GM18873 (cell line): Measurements from ENCODE around the gene BIVM.
"Not testable (repeated sequence)": the region's sequence is repeated elsewhere in the genome, so short reads cannot be mapped to it uniquely, and the experiment has no call there.

Experiments
- ATAC-seq: cut with Tn5 transposase; IDR thresholded peaks from one replicate; pipeline ENCODE4 v1.9.1; 2021; ENCODE audit warnings: mild to moderate bottlenecking, moderate library complexity, moderate number of reproducible peaks; ENCODE audit not compliant: unreplicated experiment, low FRiP score

BIVM gene, protein sequence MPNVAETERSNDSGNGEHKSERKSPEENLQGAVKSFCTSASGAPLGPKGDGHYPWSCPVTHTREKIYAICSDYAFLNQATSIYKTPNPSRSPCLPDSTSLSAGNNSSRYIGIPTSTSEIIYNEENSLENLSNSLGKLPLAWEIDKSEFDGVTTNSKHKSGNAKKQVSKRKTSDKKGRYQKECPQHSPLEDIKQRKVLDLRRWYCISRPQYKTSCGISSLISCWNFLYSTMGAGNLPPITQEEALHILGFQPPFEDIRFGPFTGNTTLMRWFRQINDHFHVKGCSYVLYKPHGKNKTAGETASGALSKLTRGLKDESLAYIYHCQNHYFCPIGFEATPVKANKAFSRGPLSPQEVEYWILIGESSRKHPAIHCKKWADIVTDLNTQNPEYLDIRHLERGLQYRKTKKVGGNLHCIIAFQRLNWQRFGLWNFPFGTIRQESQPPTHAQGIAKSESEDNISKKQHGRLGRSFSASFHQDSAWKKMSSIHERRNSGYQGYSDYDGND

DNA sequence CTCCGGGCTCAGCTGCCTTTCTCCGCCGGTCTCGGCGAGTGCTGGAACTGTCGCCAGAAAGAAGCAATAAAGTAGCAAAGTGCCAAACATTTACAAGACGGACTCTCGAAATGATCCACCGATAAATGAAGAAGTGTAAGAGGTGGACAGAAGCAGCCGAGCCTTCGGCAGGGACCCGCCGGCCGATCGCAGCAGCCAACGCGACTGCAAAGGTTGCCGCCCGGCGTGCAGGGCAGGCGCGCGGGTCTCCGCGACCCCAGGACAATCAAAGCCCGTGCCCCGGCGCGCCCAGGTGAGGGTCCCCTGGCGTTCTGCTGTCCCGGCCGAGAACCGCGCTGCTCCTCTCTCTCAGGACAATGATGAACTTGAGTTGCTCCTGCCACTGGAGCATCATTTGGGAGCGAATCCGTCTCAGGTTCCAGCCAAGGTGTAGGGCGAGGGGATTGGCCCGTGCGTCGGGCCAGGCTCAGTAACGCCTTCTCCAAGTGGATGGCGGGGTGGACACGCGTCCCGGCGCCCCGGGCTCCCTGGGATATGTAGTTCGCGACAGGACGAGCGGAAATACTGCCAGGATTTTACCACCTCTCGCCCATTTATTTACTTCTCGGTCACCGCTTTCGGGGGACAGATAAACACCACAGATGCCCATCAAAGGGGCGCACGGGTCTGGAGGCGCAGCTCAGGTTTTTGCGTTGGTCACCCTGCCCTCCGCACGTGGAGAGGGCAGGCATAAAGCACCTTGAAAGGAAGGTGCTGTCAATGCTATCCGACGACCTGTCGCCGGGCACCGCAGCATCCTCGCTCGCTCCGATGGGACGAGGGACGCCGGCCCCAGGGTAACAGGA is at the start of gene BIVM, which contains the start of gene POGLUT2:
Gene BIVM, plus strand, starts transcription at position 539 of the 845 bp plus-strand sequence. CDS start 8,149 bp downstream, outside the sequence.
Gene POGLUT2, minus strand, starts transcription at position 396 of the 845 bp plus-strand sequence. Its CDS starts 306 bp downstream, at position 90.
- ATAC-seq: peak; percentile 86

DNA sequence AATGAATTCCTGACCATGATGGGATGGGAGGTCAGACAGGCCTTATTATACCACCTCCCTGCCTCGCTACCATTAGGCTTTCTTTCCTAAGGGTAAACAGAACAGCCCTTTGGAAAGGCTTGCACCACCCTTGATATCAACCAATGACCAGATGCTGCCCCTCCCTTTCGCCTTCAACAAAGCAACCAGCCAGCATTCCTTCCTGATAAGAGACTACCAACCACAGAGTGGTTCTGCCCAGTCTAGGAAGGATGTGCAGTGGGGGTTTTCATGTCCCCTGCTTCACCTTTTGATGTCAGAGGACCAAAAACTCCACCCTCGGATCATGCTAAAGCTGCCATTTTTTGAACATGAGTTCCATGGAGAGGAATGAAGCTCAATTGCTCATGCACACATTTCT is 47.0 kb upstream of the BIVM start:
- no peak for ATAC-seq

DNA sequence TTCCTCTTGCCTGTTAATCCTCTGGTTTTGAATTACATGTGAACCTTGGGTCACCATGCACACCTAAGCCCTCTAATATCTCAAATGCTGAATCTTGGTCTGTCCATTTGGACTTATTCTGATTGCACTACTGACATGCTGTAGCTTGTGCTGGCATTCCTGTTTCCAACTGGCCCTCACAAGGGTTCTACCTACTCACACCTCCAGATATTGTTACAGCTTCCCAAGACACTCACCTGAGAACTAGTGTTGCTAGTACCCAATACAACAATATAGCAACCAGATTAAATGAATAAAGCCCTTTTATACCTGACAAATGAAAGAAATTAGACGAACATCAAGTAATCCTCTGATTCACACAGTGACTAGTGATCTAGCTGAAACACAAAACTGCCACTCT is 41.9 kb upstream of the BIVM start:
- no peak for ATAC-seq

DNA sequence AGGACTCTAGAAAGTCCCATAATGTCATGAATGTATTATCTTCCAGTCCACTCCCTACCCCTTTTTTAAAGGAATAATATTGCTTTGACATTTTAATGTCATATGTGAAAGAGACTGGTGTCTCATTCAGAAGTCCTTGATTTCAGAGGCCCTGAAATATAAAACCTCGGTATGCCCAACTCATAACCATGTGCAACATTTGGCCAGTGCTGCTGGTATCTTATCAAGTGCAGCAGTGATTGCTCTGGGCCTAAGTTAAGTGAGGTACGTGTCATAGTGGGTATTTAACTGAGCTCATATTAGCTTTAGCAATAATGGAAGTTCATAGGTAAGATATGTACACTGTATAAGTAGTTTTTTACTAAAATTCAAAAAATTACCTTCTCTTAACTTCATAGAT is 40.1 kb upstream of the BIVM start:
- ATAC-seq: no peak

DNA sequence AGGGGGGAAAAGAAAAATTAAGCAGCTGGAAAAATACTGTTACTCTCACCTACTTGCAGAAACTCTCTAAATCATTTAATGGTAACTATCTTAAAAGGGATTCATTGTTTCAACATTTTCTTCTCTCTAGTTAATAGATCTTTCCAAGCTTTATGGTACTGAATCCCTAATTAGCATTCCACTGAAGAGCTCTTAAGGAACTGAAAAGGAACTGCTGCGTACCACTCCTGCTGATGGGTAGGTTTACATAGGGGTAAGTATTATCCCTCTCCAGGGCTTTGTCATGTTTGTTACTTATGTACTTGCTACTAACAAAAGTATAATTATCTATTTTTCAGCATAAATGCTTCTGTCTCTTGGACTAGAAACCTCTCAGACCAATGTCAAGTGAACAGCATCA is 37.8 kb upstream of the BIVM start:
- no peak for ATAC-seq

DNA sequence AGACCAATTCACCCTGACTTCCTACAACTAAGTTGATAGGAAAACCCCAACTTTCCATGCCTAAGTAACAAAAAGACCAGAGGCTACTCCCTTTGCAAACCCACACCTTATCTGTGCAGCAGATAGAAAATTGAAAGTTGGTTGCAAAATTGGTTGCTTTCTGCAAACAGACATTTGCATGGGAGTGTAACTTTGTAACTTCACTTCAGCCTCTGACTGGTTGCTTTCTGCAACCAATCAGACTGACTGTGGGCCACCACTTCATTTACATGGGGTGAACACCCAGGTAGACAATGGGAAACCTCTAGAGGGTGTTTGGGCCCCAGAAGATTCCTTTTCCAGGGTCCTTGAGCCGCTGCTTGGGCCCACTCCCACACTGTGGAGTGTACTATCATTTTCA is 35.2 kb upstream of the BIVM start:
- no peak for ATAC-seq

DNA sequence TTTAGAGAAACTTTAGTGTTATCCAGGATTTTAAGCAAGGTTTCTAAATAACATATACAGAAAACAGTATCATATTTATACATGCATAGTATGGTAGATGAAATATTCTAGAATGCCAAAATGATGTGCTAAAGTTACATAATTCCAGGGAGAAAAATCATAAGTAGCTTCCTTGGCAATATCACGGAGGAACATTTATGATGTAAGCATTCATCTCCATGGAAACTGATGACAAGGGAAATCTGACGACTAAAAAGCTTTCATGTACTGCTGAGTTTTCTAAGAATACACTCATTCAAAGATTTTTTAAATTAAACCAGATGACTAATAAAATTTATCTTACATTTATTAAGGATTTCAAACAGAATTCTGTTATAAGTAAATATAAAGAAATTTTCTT is 30.0 kb upstream of the BIVM start:
- ATAC-seq: no peak

DNA sequence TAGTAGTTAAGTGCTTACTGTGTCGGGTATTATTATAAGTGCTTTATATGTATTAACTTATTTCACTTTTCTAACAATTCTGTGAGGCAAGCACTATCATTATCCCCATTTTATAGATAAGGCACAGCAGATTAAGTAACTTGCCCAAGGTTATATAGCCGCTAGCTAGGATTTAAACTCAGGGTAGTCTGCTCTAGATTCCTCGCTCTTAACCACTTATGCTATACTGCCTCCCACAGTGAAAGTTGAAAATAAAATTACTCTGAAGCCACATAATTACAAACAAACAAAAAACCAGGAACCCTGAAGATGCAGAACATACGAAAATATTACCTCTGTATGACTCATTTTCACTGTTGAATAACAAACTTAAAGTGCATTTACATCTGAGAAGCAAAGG is 29.2 kb upstream of the BIVM start:
- no peak for ATAC-seq

DNA sequence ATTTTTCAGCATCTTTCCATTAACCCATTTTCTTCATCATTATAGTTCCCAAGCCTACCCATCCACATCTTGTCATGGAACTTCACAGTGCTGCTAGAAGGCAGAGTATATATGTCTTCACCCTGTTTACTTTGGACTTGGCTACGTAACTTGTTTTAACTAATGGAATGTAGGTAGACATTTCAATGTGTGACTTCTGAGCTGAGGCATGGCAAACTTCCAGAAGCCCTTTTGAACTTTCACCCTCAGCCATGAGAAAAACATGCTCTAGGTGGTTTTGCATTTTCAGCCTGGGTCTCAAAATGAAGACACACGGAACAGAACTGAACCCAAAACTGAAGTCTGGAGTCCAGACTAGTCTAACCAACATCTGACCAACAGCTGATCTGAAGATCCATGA is 28.5 kb upstream of the BIVM start:
- ATAC-seq: no peak

DNA sequence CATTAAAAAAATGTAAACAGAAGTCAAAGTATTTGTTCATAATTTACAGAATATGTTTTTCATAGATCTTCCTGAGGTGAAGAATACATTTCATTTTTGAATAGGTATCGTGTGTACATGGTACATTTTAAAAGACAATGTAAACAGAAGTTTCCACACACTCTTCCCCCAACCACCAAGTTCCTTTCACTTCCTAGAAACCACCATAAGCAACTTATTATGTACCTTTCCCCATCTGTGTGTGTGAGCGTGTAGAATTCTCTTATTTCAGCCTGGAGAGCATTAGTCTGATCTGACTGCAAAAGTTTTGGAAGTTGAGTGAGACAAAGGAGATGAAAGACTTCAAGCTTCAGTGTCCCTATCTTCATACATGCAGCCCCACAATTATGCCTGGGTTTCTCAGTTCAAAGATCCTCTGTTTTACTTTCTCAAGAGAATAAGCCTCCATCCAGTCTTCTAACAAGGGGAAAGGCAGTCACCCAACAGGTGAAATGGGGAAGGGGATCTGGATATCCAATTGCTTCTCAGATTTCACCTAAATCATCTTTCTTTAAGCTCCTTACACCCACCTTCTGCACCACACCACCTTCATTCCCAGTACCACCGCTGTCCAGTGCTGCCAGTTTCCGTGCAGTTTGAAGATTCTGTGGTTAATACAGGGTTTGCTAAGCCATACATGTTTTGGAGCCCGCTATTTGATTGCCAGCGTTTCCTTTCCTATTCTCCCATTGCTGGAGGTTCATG is 27.4 kb upstream of the BIVM start:
- no peak for ATAC-seq

DNA sequence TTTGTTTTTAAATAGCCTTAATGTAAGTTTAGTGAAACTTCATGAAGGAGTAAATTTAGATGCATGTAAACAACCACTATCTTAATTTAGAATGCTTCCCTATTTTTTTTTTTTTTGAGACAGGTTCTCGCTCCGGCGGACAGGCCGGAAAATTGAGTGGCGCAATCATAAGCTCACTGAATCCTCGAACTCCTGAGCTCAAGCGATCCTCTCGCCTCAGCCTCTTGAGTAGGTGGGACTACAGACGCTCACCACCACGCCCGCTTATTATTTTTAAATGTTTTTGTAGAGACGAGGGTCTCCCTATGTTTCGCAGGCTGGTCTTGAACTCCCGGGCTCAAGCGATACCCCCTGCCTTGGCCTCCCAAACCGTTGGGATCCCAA is 26.9 kb upstream of the BIVM start:
- no peak for ATAC-seq

DNA sequence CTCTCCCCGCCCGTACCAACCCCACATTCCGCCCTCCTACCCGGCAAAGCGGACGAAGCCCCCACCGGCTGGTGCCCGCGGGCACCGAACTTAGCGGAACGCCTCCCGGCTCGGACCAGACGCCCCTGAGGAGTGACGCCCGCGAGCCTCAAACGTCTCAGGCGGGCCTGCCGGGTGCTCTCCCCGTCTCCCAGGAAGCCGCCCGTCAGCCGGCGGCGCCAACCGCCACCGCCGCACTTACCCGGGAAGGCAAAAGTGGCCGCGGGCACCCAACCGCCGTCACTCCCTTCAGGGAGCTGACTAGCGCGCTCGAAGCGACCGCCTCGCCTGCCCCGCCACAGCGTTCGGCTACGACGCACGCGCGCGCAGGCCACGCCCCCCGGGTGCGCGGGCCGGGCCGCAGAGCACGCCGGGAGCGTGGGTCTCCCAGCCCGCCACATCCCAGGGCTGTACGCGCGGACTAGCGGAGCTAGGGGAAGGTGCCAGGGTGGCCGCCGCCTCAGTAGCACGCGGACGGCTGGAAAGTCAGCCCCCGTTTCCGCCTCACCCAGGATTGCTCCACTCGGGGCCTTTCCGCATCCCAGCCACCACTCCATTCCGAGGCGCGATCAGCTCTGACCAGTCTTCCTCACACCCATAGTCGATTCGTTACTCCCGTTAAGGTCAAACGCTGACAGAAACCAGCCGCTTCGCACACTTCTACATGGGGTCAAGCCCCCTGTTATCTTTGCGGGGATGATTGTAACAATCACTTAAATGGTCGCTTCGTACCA is 25.3 kb upstream of the BIVM start, which contains the start of gene TEX30:
Gene TEX30, minus strand, starts transcription at position 346 of the 773 bp plus-strand sequence. CDS start 3,760 bp downstream, outside the sequence.
- peak; percentile 87 for ATAC-seq

DNA sequence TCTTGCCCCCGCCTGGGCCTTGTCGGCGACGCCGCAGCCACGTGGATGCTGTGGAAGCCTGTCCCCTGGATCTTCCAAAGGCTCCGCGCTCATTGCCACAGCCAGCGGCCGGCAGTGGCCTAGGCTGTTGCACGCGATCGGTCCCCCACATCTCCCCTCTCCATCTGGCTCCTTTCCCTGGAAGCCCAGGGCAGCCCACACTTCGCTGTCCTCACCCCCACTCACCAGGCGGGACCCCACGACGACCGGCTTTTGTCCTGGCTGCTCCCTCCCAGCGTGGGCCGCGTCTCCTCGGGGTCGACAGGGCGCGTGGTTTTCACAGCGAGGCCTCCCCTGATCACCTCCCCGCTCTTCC is 24.7 kb upstream of the BIVM start:
- ATAC-seq: no peak

DNA sequence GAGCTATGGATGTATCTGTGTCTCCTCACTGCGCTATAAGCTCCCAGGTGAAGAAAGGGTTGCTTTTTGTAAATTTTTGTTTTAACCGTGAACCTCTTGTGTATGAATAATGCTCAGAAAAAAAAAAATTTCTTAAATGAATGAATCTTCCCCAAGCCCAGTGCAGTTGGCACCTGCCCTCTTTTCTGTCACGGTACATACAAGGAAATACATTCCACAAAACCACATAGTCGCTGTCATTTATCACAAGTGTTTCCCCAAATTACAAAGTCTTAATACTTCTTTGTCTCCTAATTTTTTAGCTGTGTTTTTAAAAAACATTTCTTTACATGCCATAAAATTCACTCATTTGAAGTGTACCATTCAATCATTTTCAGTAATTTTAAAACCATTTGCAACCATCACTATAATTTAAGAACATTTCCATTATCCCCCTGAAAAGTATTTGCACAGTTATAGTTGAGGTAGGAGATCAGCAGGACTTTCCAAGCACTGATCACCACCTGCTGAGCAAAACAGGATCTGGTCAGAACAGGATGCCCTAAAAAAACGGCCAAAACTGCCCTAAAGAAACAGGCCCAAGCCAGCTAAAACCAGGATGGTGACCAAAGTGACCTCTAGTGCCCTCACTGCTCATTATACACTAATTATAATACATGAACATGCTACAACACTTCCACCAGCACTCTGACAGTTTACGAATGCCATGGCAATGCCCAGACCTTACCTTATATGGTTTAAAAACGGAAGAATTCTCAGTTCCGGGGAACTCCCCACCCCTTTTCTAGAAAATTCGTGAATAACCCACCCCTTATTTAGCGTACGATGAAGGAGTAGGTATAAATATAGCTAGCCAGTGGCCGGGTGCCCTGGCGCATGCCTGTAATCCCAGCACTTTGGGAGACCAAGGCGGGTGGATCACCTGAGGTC is 24.1 kb upstream of the BIVM start:
- ATAC-seq: no peak

DNA sequence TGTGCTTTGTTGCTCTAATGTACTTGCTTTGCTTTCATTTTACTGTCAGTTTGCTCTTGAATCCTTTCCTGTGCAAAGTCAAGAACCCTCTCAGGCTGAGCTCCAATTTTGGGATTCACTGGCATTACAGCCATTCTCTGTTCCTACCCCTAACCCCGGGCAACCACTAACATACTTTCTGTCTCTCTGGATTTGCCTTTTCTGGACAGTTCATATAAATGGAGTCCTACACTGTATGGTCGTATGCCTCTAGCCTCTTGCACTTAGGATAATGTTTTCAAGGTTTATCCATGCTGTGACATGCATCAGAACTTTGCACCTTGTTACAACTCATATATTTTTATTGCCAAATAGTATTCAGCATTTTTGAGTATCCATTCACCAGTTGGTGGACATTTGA is 22.6 kb upstream of the BIVM start:
- no peak for ATAC-seq

DNA sequence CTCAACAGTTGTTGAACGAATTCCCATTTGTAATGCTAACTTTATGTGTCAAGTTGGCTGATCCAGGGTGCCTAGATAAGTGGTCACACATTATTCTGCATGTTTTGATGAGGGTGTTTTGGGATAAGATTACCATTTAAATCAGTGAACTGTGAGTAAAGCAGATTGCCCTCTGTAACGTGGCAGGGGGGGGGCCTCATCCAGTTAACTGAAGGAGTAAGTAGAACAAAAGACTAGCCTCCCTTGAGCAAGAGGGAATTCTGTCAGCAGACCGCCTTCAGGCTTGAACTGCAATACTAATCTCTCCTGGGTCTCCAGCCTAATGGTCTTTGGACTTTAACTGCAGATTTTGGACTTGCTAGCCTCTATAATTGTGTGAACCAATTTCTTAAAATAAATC is 21.2 kb upstream of the BIVM start:
- ATAC-seq: no peak

DNA sequence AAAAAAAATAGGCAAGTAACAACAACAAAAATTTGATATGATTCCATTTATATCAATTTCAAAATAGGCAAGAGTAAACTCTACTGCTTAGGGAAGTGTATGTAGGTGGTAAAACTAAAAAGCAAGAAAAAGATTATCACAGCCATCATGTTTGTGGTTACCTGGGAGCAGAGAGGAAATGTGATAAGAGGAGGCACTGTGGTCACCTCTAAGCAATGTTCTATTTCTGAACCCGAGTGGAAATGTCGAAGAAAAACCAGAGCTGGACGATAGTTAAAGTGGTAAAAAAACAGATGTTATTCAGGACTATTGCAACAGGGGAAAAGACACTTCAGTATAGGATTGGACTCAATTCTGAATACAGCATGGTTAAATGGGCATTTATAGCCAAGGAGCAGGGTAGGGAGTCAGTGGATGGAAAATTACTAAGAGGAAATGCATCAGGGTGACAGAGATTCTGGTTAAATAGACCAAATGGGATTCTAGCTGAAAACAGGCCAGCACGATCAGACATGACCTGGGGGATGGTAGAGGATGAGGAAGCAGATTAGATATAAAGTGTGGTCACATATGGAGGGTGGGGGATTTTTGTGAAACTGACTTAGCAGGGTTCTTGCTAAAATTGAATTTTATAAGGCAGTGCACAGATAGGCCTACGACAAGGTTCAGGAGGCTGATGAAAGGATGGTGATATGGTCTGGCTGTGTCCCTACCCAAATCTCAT is 19.3 kb upstream of the BIVM start:
- ATAC-seq: no peak

DNA sequence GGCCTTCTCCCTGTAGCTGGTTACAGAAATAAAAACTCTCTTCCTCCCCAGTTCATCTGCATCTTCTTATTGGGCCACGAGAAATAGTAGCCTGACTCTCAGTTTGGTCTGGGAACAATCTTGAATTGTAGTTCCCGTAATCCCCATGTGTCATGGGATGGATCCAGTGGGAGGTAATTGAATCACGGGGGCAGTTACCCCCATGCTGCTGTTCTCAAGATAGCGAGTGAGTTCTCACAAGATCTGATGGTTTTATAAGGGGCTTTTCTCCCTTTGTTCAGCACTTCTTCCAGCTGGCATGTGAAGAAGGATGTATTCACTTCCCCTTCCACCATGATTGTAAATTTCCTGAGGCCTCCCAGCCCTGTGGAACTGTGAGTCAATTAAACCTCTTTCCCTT is 18.3 kb upstream of the BIVM start:
- not testable (repeated sequence) for ATAC-seq
